Uterus (tissue), 2 donors: ENCODE measurements around the gene COG2.

Source experiments
- CTCF ChIP-seq, 4 experiments: fragments of 200-600 bp in 2 of 4; fragments of 450-650 bp in 2 of 4; sonication (generic) in 2 of 4; IDR thresholded peaks; one replicate each; pipeline ENCODE4 v1.5.1; 2016 to 2019; ENCODE audit warnings: antibody characterized with exemption in 4 of 4, mild to moderate bottlenecking in 2 of 4, moderate library complexity in 1 of 4
- POLR2A ChIP-seq, 2 donors: fragments of 450-650 bp; IDR thresholded peaks; one replicate each; pipeline ENCODE4 v1.6.1; 2016; ENCODE audit warnings: antibody characterized with exemption in 2 of 2, mild to moderate bottlenecking in 1 of 2, moderate library complexity in 1 of 2

DNA sequence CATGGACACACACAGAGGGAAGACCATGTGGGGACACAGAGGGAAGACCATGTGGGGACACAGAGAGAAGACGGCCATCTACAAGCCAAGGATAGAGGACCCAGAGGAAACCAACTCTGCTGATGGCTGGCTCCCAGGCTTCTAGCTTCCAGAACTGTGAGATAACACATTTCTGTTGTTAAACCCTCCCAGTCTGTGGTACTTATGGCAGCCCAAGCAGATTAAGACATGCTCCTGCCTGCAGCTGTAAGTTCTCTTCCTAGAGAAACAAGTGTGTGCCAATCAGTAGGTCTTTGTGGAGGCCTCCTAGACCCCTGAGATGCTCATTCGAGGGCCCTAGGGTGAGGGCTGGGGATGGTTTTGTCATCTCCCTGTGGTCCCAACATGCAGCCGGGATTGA, 69.0 kb downstream of the COG2 start:
- no peak for TF ChIP-seq CTCF (IDR thresholded peaks at IDR 0.05)
- TF ChIP-seq POLR2A (IDR thresholded peaks at IDR 0.05) = no peak
